Lung (tissue), 10 donors: ENCODE results near the gene NPIPA1. TPM values are rescaled to one million over a fixed set of nuclear protein-coding genes. Genes with fewer than 3 reads are reported as not detected.
"Not testable (repeated sequence)": the region's sequence is repeated elsewhere in the genome, so short reads cannot be mapped to it uniquely, and the experiment has no call there.

Source experiments
- ATAC-seq: fragments of 200-7000 bp; cut with Tn5 transposase; one replicate; pipeline ENCODE4 v1.9.1; 2020; ENCODE audit warnings: moderate number of reproducible peaks; ENCODE audit not compliant: insufficient read depth, low FRiP score
- DNase-seq, 3 donors: peaks; one replicate each; pipeline ENCODE4 v3.0.0-alpha.2; 2013 to 2017
- H3K27ac ChIP-seq, 2 donors: one replicate each; pipeline ENCODE4 v1.5.1; 2013; ENCODE audit warnings: mild to moderate bottlenecking in 2 of 2, moderate library complexity in 2 of 2, control low read depth in 1 of 2, inconsistent platforms in 1 of 2, low read depth in 1 of 2, low read length in 1 of 2
- H3K27me3 ChIP-seq, 3 donors: one replicate each; pipeline ENCODE4 v1.5.1; 2013; ENCODE audit warnings: low read length in 2 of 3; ENCODE audit not compliant: control insufficient read depth in 3 of 3, insufficient read depth in 3 of 3
- H3K36me3 ChIP-seq, 4 donors: one replicate each; pipeline ENCODE4 v1.5.1; 2013; ENCODE audit warnings: low read length in 4 of 4, mild to moderate bottlenecking in 1 of 4, moderate library complexity in 1 of 4; ENCODE audit not compliant: control insufficient read depth in 4 of 4, insufficient read depth in 4 of 4
- H3K4me1 ChIP-seq, 5 donors: one replicate each; pipeline ENCODE4 v1.5.1; 2013; ENCODE audit warnings: low read length in 5 of 5, mild to moderate bottlenecking in 2 of 5, moderate library complexity in 1 of 5; ENCODE audit not compliant: control insufficient read depth in 5 of 5, insufficient read depth in 5 of 5
- H3K4me3 ChIP-seq: one replicate; pipeline ENCODE4 v1.5.1; 2013; ENCODE audit warnings: mild to moderate bottlenecking, control low read depth, moderate library complexity
- H3K9ac ChIP-seq, 2 donors: one replicate each; pipeline ENCODE4 v1.5.1; 2013; ENCODE audit warnings: low read length in 2 of 2, control low read depth in 1 of 2; ENCODE audit not compliant: insufficient read depth in 1 of 2
- H3K9me3 ChIP-seq, 4 donors: one replicate each; pipeline ENCODE4 v1.5.1; 2013; ENCODE audit warnings: low read length in 3 of 4, mild to moderate bottlenecking in 1 of 4, moderate library complexity in 1 of 4; ENCODE audit not compliant: control insufficient read depth in 4 of 4, insufficient read depth in 3 of 4
- WGBS, 2 donors: extraction: QIAGEN DNeasy Blood & Tissue Kit; methylation state at CpG; one replicate each; pipeline ENCODE4 v1.1.7; 2013; 5-methylcytosine and 5-hydroxymethylcytosine counted together
- polyA plus RNA-seq, 2 donors: library from polyadenylated mRNA; stranded (reverse); fragments of 200-250 nt; gene quantifications; one replicate each; pipeline ENCODE4 v1.2.1, GENCODE V29; 2013
- total RNA-seq, 2 donors: library from RNA; depleted of rRNA in 1 of 2; stranded (reverse); fragments of >200 nt in 1 of 2; gene quantifications; one replicate each; pipeline ENCODE4 v1.2.1, GENCODE V29; 2014 to 2021
- donor health status: Bipolar disorder and iron deficiency.
- donor health status: healthy.
- donor health status: DM: yes; HTN: yes; CAD: no.

NPIPA1 gene
- total and polyA plus RNA-seq, 4 donors, result 49.7 to 90.0 (median 75.3) TPM

- ATAC-seq, H3K27me3 ChIP-seq, H3K4me1 ChIP-seq, H3K4me3 ChIP-seq, DNase-seq, H3K27ac ChIP-seq, H3K9ac ChIP-seq, H3K36me3 ChIP-seq, H3K9me3 ChIP-seq: not testable (repeated sequence)
- 85 to 89% methylated on average over 14 of the region's 16 CpGs for WGBS, 2 donors
Measured at GRCh38 chr16:14976971-14977736, 39.9 kb downstream of the NPIPA1 start.

GRCh38 chr16:14978281-14978680 lies 41.0 kb downstream of the NPIPA1 start:
- not testable (repeated sequence) for H3K9me3 ChIP-seq, H3K36me3 ChIP-seq, H3K27ac ChIP-seq, H3K27me3 ChIP-seq, H3K9ac ChIP-seq, DNase-seq, H3K4me1 ChIP-seq, ATAC-seq, H3K4me3 ChIP-seq
- 95 to 98% methylated on average over 8 of the region's 8 CpGs for WGBS, 2 donors

GRCh38 chr16:14978908-14979307 lies 41.7 kb downstream of the NPIPA1 start:
- WGBS, 2 donors, result 81 to 88% methylated on average over 4 of the region's 4 CpGs
- not testable (repeated sequence) for H3K27me3 ChIP-seq, H3K9ac ChIP-seq, H3K36me3 ChIP-seq, ATAC-seq, H3K9me3 ChIP-seq, H3K4me1 ChIP-seq, H3K4me3 ChIP-seq, DNase-seq, H3K27ac ChIP-seq

- not testable (repeated sequence) for H3K27me3 ChIP-seq, H3K4me1 ChIP-seq, H3K27ac ChIP-seq, H3K9me3 ChIP-seq, H3K36me3 ChIP-seq, DNase-seq, H3K9ac ChIP-seq, H3K4me3 ChIP-seq, ATAC-seq
- WGBS, 2 donors, result 77 to 82% methylated on average over 3 of the region's 3 CpGs
Measured at GRCh38 chr16:14981234-14981633, 44.0 kb downstream of the NPIPA1 start.

GRCh38 chr16:14982521-14982920 lies 45.3 kb downstream of the NPIPA1 start:
- DNase-seq, H3K27me3 ChIP-seq, H3K36me3 ChIP-seq, ATAC-seq, H3K4me3 ChIP-seq, H3K4me1 ChIP-seq, H3K27ac ChIP-seq, H3K9ac ChIP-seq, H3K9me3 ChIP-seq: not testable (repeated sequence)
- 42 to 44% methylated on average over 1 of the region's 2 CpGs for WGBS, 2 donors

- not testable (repeated sequence) for DNase-seq, H3K9ac ChIP-seq, H3K27ac ChIP-seq, H3K4me1 ChIP-seq, H3K27me3 ChIP-seq, H3K4me3 ChIP-seq, H3K9me3 ChIP-seq, ATAC-seq
- WGBS, 2 donors, result 73 to 78% methylated on average over 7 to 8 of the region's 8 CpGs
- peaks cover 0 to 19% (median 5%) of the 10 kb centered on the region in 4 donors for H3K36me3 ChIP-seq
Measured at GRCh38 chr16:14988092-14988491, 50.8 kb downstream of the NPIPA1 start.

- not testable (repeated sequence) for ATAC-seq
- WGBS, 2 donors, result 93 to 95% methylated on average over 25 of the region's 25 CpGs
Measured at GRCh38 chr16:14988661-14989191, 51.5 kb downstream of the NPIPA1 start.

More at GRCh38 chr16:14988661-14989191, 51.5 kb downstream of the NPIPA1 start:
- not testable (repeated sequence) for DNase-seq, H3K9ac ChIP-seq, H3K4me1 ChIP-seq, H3K9me3 ChIP-seq, H3K27me3 ChIP-seq, H3K27ac ChIP-seq, H3K4me3 ChIP-seq
- peaks cover 0 to 19% (median 5%) of the 10 kb centered on the region in 4 donors for H3K36me3 ChIP-seq
